ENCODE results near the gene TSC22D4.

The TSC22D4 gene

DNA sequence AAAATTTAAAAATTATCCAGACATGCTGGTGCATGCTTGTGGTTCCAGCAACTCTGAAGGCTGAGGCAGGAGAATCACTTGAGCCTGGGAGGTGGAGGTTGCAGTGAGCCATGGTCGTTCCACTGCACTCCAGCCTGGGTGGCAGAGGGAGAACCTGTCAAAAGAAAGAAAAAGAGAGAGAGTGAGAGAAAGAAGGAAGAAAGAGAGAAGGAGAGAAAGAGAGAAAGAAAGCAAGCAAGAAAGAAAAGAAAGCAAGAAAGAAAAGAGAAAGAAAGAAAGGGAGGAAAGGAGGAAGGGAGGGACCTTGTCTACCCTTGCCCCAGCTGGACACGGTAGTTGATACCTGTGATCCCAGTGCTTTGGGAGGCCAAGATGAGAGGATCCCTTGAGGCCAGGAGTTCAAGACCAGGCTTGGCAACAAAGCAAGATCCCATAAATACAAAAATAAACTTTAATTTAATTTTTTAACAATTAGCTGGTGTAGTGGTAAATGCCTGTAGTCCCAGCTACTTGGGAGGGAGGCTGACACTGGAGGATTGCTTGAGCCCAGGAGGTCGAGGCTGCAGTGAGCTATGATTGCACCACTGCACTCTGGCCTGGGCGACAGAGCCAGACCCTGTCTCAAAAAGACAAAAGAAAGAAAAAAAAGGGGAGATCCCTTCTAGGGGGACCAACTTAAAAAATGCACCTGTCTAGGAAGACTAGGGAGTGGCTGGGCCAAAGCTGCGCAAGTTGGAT lies 13.9 kb upstream of the TSC22D4 start:
- DNase-seq, result no peak

DNA sequence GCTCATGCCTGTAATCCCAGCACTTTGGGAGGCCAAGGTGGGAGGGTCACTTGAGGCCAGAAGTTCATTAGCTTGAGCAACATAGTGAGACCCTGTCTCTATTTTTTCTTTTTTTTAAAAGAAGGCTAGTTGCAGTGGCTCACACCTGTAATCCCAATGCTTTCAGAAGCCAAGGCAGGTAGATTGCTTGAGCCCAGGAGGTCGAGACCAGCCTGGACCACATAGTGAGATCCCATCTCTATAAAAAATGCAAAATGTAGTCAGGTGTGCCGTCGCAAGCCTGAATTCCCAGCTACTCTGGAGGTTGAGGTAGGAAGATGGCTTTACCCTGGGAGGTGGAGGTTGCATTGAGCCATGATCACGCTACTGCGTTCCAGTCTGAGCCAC lies 12.2 kb upstream of the TSC22D4 start:
- DNase-seq, result no peak

DNA sequence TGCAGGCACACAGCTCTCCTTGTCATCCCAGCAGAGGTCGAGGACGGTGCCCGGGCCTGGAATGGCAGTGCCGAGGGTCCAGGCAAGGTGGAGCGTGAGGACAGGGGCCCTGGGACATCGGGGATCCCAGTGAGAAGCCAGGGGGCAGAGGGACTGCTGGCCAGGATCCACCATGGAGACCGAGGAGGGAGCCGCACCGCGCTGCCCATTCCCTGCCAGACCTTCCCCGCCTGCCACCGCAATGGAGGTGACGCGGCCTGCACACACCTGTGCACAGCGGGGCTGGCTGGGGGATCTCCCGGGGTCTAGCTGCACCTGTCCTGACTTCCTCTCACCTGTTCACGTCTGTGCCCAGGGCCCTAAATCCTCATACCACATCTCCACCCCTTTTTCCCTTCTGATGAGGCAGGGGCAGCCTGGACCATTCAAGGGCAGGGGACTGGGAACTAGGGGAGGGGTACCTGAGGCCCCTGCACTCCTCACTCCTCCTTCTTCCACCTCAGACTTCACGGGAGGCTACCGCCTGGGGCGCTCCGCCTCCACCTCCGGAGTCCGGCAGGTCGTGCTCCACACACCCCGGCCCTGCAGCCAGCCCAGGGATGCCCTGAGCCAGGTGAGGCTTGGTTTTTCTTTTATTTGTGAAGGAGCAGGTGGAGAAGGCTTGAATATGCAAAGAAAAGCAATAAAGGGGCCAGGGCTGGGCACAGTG lies 11.6 kb upstream of the TSC22D4 start:
- no peak for DNase-seq

DNA sequence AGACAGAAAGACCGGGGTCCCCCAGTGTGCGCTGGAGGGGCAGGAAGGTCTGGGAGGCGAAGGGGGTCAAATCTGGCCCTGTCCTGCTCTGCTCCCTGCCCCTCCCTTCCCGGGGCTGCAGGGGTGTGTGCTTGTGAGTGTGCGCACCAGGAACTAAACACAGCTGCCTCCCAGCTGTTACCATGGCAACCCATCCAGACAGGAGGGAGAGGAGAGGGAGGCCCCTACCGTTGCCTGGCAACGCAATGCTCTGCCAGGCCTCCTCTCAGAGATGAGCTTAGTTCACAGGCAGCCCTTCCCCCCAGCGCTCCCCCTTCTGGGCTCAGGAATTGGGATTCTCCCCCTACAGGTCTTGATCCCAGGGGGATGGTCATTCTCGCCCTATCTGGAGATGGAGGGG lies 10.8 kb upstream of the TSC22D4 start:
- DNase-seq, result peak; percentile 94

DNA sequence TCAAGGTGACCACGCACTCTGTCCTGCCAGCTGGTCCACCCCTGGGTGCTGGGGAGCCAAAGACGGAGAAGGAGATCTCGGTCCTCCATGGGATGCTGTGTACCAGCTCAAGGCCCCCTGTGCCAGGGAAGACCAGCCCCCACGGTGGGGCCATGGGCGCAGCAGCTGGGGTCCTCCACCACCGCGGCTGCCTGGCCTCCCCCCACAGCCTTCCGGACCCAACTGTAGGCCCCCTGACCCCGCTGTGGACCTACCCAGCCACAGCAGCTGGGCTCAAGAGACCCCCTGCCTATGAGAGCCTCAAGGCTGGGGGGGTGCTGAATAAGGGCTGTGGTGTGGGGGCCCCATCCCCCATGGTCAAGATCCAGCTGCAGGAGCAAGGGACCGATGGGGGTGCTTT lies 10.1 kb upstream of the TSC22D4 start:
- DNase-seq, result no peak

DNA sequence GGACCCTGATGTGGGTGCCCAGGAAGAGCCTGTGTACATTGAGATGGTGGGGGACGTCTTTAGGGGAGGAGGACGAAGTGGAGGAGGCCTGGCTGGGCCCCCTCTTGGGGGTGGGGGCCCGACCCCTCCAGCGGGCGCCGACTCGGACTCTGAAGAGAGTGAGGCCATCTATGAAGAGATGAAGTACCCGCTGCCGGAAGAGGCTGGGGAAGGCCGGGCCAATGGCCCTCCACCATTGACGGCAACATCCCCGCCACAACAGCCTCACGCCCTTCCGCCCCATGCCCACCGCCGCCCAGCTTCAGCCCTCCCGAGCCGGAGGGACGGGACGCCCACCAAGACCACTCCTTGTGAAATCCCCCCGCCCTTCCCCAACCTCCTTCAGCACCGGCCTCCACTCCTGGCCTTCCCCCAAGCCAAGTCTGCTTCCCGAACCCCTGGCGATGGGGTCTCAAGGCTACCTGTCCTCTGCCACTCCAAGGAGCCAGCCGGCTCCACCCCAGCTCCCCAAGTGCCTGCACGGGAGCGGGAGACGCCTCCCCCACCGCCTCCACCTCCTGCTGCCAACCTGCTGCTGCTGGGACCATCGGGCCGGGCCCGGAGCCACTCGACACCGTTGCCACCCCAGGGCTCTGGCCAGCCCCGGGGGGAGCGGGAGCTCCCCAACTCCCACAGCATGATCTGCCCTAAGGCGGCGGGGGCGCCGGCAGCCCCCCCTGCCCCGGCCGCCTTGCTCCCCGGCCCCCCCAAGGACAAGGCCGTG lies 9.5 kb upstream of the TSC22D4 start:
- no peak for DNase-seq

DNA sequence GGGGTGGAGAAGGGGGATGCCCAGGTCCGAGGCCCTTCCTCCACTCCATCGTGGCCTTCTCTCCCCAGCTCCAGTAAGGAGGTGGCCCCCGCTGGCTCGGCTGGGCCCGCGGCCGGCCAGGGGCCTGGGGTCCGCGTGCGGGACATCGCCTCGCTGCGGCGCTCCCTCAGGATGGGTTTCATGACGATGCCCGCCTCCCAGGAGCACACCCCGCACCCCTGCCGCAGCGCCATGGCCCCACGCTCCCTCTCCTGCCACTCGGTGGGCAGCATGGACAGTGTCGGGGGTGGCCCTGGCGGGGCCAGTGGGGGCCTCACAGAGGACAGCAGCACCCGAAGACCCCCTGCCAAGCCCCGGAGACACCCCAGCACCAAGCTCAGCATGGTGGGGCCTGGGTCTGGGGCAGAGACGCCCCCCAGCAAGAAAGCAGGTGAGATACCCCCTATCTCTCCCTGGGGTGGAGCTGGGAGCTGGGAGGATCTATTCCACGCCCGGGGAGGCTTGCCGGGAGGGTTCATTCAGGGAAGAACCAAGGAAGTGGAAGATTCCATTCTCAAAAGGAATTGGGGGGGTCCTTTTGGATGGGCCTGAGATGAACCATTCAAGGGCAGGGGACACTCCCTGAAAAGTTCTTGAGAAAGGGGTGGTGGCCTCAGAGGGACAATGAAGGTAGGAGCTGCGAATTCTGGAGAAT lies 7.9 kb upstream of the TSC22D4 start:
- peak; percentile 37 for DNase-seq

DNA sequence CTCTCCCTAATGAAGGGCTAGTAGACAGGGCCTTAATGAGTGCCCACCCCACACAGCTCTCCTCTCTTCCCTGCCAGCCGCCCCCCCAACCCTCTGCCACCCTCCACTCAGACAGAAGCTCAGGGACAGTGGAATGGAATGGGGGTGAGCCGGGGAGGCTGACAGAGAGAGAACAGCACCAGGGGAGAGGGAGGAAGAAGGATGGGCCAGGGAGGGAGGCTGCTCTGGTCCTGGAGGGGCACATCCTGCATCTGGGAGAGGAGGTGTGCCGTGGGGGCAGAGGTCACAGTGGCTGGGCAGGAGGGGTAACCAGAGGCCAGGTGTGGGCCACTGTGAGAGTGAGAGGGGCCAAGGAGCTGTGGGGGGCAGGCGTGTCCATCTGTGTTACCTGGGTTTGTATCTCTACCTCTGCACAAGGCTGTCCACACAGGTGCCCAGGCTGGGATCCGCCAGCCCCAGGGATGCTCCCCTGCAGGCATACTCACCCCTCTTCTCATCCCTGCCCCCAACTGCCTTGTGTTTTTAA lies 7.2 kb upstream of the TSC22D4 start:
- no peak for DNase-seq

DNA sequence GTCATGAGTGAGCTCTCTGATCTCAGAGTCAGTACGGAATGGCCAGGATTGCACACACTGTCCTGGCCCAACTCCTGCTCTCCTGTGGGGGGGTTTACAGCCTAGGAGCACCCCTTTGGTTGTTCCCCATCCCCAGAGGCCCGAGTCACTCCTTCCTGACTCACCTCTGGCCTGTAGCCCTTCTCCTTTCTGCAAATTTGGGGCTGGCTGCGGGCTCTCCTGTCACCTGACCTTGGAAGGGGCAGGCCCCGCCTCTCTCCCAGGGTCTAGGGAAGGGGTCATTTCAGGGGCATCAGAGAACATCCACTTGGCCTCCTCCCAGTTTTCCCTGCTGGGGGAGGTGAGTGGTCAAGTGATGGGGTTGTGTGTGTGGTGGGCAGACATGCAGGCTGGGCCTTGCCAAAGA lies 6.5 kb upstream of the TSC22D4 start:
- no peak for DNase-seq

DNA sequence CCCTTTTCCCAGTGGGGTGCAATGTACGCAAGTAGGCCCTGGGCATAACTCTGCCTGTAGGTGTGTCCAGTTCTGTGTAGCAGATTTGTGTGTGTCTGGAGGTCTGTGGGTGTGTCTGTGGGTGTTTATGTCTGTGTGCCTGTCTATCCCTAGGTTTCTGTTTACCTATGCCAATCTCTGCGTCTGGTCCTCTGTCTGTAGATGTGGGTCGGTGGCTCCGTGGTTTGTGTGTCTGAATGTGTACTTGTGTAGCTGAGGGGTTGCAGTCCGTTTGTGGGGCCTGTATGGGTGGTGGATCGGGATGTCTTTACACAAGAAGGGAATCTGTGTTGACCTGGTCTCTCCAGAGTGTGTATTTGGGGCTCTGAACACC lies 5.6 kb upstream of the TSC22D4 start:
- no peak for DNase-seq

DNA sequence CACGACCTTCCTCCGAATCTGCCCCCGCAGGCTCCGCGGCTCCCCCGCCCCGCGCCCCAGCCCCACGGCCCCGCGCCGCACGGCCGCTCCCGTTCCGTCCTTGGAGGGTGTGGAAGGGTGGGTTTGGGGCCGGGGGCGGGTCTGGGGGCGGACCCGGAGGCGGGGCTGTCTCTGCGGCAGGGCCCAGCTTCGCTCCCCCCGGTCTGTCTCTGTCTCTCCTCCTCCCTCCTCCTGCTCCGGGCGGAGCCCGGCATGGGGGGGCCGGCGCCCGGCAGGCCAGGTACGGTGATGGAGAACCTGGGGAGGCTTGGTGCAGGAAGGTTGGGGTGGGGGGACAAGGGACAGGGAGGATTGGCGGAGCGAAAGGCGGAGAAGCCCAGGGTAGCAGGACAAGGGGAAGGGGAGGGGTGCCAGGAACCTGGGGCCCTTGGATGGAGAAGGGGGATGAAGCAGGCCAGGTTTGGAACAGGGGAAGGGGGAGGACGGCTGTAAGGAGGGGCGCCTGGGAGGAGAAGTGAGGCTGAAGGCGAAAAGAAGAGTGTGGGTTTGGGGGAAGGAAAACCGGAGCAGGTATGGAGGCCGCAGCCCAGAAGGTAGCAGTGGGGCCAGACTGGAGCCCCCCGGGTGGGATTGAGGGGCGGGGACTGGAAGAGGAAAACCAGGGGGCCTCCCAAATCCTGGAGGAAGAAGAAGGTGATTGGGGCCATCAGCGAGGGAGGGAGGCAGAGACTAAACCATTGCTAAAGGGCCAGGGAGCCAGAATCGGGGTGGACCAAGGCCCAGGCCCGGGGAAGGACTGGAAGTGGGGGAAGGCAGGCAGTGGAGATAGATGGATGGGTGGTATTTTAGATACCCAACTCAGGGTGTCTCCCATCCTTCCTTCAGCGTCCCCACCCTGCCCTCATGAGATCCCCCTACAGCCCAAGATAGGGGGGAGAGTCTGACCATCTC lies 5.0 kb upstream of the TSC22D4 start, which contains the start of gene NYAP1:
Gene NYAP1, plus strand, starts transcription at position 206 of the 951 bp plus-strand sequence. CDS start 1,385 bp downstream, outside the sequence.
- DNase-seq, result peak; percentile 59

DNA sequence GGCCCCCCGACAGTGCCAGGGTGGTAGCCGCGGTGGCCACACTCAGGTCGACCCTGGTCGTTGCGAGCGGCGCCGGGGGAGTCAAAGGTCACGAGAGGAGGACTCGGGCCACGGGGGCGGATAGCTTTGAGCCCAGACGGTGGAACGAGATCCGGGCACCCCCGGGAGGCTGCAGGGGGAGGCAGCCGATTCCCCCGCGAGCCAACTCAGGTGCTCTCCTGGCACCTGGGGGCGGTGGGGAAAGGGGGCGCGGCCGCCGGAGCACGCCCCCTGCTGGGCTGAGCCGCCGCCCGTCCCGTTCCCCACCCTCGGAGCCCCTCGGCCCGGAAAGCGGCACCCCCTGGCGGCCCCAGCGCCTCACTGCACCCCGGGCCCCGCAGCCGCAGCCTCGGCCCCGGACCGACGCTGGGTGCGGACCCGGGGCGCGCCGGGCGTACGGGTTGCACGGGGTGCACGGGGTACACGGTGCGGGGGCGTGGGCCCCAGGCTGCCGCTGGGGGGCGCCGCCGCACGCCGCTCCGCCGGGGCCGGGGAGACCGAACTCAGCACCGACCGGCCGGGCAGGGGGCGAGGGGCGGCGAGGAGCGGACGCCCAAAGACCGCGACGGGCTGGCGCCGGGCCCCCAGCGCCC lies 4.2 kb upstream of the TSC22D4 start:
- DNase-seq, result peak; percentile 47

DNA sequence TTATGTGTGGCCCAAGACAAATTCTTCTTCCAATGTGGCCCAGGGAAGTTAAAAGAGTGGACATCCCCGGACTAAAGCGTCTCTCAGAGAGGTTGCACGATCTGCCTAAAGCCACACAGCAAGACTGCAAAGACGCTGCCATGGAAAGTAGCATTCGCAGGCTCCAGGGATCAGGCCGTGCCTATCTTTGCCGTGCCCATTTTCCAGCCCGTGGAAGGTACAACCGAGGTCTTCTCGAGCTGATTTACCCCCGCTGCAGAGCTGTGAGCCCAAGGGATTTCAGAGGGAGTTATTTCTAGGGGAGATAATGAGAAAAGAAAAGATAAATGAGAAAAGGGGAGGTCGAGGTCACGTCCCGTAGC lies 3.7 kb upstream of the TSC22D4 start:
- no peak for DNase-seq

DNA sequence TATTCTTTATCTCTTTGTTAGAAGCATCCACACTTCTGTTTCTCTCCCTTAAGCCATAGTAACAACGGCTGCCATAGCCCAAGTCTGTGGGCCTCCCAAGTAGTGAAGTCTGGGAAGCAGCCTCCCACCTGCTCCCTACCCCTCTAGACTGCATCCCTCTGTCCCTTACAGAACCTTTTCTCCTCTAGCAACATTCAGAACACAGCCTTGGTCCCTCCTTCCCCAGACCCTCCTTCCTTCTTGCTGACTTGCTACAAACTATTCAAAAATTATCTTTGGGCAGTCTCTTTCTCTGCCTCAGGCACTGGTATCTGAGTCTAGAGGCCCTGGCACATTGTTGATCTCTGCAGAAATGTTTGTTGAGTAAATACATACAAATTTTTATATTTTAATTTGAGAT lies 2.5 kb upstream of the TSC22D4 start:
- DNase-seq, result no peak

DNA sequence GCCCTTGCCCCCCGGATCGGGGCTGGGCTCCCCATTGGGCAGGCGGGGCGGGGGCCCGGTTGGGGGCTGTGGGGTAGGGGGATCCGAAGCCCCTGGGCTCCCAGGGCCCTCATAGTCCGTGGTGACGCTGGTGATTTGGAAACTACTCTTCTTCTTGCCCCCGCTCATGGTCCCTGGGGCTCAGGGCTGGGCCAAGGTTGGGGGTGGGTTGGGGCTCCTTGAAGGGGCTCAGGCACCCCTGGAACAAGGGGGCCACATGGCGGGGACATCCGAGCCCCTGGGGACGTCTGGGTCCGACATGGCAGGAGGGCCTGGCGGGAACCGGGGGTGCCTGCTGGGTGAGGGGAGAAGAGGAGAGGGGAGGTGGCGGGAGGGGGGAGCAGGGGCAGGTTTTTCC lies 1.1 kb downstream of the TSC22D4 start:
- DNase-seq, result no peak

DNA sequence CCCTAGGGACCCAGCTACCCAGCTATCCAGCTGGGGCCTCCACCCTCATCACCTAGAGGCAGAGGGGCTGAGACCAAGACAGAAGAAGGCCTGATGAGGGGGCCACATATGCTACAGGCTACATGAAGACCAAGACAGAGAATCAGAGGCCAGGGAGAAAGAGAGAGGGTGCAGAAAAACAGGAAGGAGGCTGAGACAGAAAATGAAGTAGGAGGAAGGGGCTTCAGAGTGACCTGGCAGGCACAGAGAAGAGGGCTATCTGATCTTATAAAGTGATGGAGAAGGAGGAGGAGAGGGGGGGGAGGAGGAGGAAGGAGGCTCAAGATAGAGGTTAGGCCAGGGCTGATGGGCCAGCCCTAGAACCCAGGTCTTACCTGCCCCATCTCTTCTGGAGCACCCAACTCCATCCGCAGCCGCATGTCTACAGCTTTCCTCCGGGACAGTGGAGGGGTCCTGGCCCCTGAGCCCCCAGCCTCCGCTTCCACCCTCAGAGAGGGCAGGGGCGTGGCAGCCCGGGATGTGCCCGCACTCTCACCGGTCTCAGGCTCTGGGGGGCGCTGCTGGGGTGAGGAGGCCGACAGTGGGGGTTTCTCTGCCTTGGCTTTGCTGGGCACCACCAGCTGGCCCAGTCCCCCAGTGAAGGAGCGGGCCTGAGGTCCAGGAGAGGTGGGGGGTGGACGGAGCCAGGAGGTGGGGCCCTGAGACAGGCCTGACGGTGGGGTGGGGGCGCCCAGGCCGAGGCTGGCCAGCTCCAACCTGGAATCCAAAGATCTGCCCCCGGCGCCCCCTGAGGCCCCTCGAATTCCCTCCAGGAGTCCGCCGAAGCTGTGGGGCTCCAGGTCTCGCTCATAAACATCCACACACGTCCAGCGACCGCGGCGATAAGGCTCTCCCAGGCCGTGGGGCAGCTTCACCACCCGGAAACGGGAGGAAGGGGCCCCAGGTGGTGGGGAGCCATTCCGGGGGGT lies 1.8 kb downstream of the TSC22D4 start:
- DNase-seq, result no peak

DNA sequence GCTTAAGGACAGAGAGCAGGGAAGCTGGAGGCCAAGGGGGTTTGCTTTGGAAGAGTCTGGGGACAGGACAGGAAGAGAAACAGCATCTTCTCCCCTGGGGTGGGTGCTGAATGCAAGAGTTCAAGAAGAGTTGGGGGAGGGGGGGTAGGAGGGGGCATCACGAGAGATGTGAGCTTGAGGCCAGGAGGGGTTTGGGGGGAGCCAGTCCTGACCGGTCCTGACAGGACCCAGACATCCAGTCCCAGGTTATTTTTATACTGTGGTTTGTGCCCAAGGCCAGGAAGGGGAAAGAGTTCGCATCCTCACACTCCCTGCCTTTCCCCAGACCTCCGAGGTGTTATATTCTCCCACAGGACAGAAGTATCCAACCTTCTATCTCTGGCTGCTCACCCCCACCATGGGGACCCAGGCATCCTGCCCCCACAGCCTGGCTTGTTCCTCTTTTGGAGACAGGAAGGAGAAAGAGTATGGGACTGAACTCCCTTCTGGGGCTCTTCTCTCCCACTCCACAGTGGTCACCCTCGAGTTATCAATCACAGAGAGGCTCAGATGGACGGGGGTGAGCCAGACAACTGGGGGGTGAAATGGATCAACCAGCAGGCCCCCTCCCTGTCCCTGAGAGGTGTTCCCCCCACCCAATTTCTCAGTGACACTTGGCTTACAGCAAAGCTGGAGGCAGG lies 2.8 kb downstream of the TSC22D4 start:
- no peak for DNase-seq

DNA sequence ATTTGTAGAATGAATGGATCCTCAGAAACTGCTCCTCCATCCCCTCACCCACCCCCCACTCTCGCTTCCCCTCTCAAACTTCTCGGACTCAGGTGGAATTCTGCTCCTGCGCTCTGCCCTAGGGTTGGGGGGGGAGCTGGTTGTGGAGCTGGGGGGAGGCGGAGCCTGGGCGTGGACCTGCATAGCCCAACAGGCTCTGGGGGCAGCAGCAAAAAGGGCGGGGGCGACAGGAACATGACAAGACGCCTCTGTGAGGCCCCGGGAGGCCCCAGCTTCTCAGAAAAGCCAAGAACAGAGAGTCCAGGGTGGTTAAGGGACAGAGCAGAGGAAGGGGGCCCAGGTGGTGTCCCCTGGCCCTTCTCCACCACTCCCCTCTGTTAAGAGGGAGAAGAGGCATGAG lies 3.5 kb downstream of the TSC22D4 start:
- DNase-seq, result no peak

DNA sequence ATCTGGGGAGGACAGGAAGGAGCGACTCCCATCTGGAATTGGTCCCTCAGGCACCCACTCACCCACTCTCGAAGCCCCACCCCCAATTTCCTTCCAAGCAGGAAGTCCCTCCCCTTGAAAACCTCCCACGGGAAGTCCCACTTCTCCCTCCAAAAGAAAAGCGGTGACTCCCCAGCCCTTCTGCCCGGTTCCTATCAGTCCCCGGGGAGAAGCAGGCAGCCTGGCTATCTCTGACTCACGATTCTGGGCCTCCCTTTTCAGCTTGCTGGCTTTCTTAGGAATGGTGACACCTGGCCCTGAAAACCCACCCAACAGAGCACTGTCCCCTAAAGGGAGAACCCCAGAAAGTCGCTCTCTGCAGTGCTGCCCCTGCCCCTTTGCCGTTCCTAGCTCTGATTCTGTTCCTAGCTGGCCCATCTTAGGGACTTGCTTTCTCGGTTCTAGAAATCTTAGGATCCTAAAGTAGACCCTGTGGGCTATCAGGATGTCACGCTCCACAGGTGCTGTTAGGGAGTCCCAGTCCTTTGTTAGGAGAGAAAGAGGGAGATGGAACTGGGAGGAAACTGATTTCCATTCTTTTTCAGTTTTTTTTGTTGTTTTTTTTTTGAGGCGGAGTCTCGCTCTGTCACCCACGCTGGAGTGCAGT lies 6.0 kb downstream of the TSC22D4 start:
- peak; percentile 32 for DNase-seq

Measured in fibroblast of upper back skin (primary cell).